IMR-90 (cell line): Measurements from ENCODE around the gene RPTOR. TPM values are rescaled to one million over a fixed set of nuclear protein-coding genes. Genes with fewer than 3 reads are reported as not detected.

Experiments
- ATAC-seq: fragments of 200-7000 bp; cut with Tn5 transposase; 2 replicates; pipeline ENCODE4 v1.9.1; 2020; ENCODE audit warnings: low read depth, mild to moderate bottlenecking, moderate library complexity
- BruUV-seq: library from RNA; stranded (reverse); fragments of 400-500 nt; replicated peaks from 2 replicates; lab custom pipeline; 2021; lab: Mats Ljungman, UMichigan
- CTCF ChIA-PET: fragments of 300-600 bp; formaldehyde crosslinking; extraction: SDS; loops from one replicate; lab custom pipeline; 2021; ENCODE audit warnings: antibody characterized with exemption; lab: Yijun Ruan, JAX
- POLR2A ChIA-PET: fragments of 300-600 bp; sonication (Branson Sonifier 250); formaldehyde crosslinking; loops from one replicate; lab custom pipeline; 2022; ENCODE audit warnings: antibody characterized with exemption; ENCODE audit not compliant: unreplicated experiment; lab: Charles Lee
- DNase-seq: peaks from one replicate; pipeline ENCODE4 v3.0.0; 2013
- H2AFZ ChIP-seq: replicated peaks from 2 replicates; pipeline ENCODE3; 2013; ENCODE audit warnings: low read length, mild to moderate bottlenecking; ENCODE audit not compliant: poor library complexity
- H2AK5ac ChIP-seq: 2 replicates; pipeline ENCODE4 v1.6.1; 2013; ENCODE audit warnings: low read depth, low read length, inconsistent platforms
- H2AK9ac ChIP-seq: replicated peaks from 2 replicates; pipeline ENCODE3; 2013; ENCODE audit warnings: mild to moderate bottlenecking, low read depth, low read length, moderate library complexity; ENCODE audit not compliant: poor library complexity
- H2BK120ac ChIP-seq: 2 replicates; pipeline ENCODE4 v1.6.1; 2013; ENCODE audit warnings: low read depth, low read length, inconsistent platforms
- H2BK15ac ChIP-seq: 3 replicates; pipeline ENCODE4 v1.6.1; 2013; ENCODE audit warnings: low read depth, low read length, inconsistent platforms
- H2BK20ac ChIP-seq: 2 replicates; pipeline ENCODE4 v1.6.1; 2013; ENCODE audit warnings: low read depth, mild to moderate bottlenecking, inconsistent platforms, low read length, moderate library complexity
- H2BK5ac ChIP-seq: 2 replicates; pipeline ENCODE4 v1.6.1; 2013; ENCODE audit warnings: mild to moderate bottlenecking, low read depth, low read length, inconsistent platforms; ENCODE audit not compliant: poor library complexity, severe bottlenecking
- H3K14ac ChIP-seq: replicated peaks from 2 replicates; pipeline ENCODE4 v1.6.1; 2013; ENCODE audit warnings: low read depth, low read length, inconsistent platforms
- H3K18ac ChIP-seq: 2 replicates; pipeline ENCODE4 v1.6.1; 2013; ENCODE audit warnings: low read depth, low read length, control low read depth
- H3K23ac ChIP-seq: 2 replicates; pipeline ENCODE4 v1.6.1; 2013; ENCODE audit warnings: low read depth, low read length, inconsistent platforms
- H3K27ac ChIP-seq: 2 replicates; pipeline ENCODE4 v1.5.1; 2013; ENCODE audit warnings: mild to moderate bottlenecking, control low read depth, low read length; ENCODE audit not compliant: insufficient read depth
- H3K27me3 ChIP-seq: 2 replicates; pipeline ENCODE4 v1.6.1; 2013; ENCODE audit warnings: low read length; ENCODE audit not compliant: control insufficient read depth, insufficient read depth
- H3K36me3 ChIP-seq: 2 replicates; pipeline ENCODE4 v1.6.1; 2013; ENCODE audit warnings: low read length, mixed read lengths; ENCODE audit not compliant: control insufficient read depth, insufficient read depth
- H3K4ac ChIP-seq: 2 replicates; pipeline ENCODE4 v1.6.1; 2013; ENCODE audit warnings: low read depth, low read length, inconsistent platforms
- H3K4me1 ChIP-seq: 2 replicates; pipeline ENCODE4 v1.6.1; 2013; ENCODE audit warnings: low read length, mixed read lengths; ENCODE audit not compliant: control insufficient read depth, insufficient read depth
- H3K4me2 ChIP-seq: 2 replicates; pipeline ENCODE4 v1.6.1; 2013; ENCODE audit warnings: low read depth, mild to moderate bottlenecking, control low read depth, low read length, moderate library complexity
- H3K4me3 ChIP-seq: 2 replicates; pipeline ENCODE4 v1.5.1; 2013; ENCODE audit warnings: low read depth, mild to moderate bottlenecking, control low read depth, low read length, moderate library complexity; ENCODE audit not compliant: insufficient read depth
- H3K56ac ChIP-seq: 2 replicates; pipeline ENCODE4 v1.6.1; 2013; ENCODE audit warnings: low read length, inconsistent platforms; ENCODE audit not compliant: insufficient read depth; ENCODE audit errors: extremely low read depth
- H3K79me1 ChIP-seq, 2 experiments: 2 replicates each; pipeline ENCODE4 v1.6.1; 2013; ENCODE audit warnings: low read length in 2 of 2, inconsistent platforms in 1 of 2, low read depth in 1 of 2
- H3K9ac ChIP-seq: 2 replicates; pipeline ENCODE4 v1.6.1; 2013; ENCODE audit warnings: low read depth, low read length, control low read depth
- H3K9me1 ChIP-seq: 2 replicates; pipeline ENCODE4 v1.6.1; 2013; ENCODE audit warnings: low read length, inconsistent platforms; ENCODE audit not compliant: insufficient read depth
- H3K9me3 ChIP-seq: 2 replicates; pipeline ENCODE4 v1.6.1; 2013; ENCODE audit warnings: low read length; ENCODE audit not compliant: control insufficient read depth, insufficient read depth
- H4K20me1 ChIP-seq: 2 replicates; pipeline ENCODE4 v1.6.1; 2013; ENCODE audit warnings: low read length, inconsistent platforms; ENCODE audit not compliant: insufficient read depth
- H4K5ac ChIP-seq: 2 replicates; pipeline ENCODE4 v1.6.1; 2013; ENCODE audit warnings: mild to moderate bottlenecking, low read depth, low read length, control low read depth
- H4K8ac ChIP-seq, 2 experiments: 2 replicates each; pipeline ENCODE4 v1.6.1; 2013; ENCODE audit warnings: low read depth in 2 of 2, low read length in 2 of 2, control low read depth in 1 of 2, inconsistent platforms in 1 of 2
- H4K91ac ChIP-seq: 2 replicates; pipeline ENCODE4 v1.6.1; 2013; ENCODE audit warnings: low read depth, low read length, inconsistent platforms; ENCODE audit not compliant: insufficient read depth
- BHLHE40 ChIP-seq: fragments of 150-350 bp; IDR thresholded peaks from 2 replicates; pipeline ENCODE4 v1.6.1; 2016; ENCODE audit warnings: mild to moderate bottlenecking, low read depth, low read length
- CEBPB ChIP-seq: IDR thresholded peaks from 2 replicates; pipeline ENCODE4 v1.6.1; 2012; ENCODE audit warnings: low read depth, low read length, improper control_type of control experiment
- CHD1 ChIP-seq: IDR thresholded peaks from 2 replicates; pipeline ENCODE4 v1.6.1; 2012; ENCODE audit warnings: low read depth, low read length, improper control_type of control experiment
- CTCF ChIP-seq: conservative IDR thresholded peaks from 2 replicates; pipeline ENCODE4 v1.5.1; 2012; ENCODE audit warnings: mild to moderate bottlenecking, low read depth, low read length, improper control_type of control experiment
- ELK1 ChIP-seq: fragments of 150-350 bp; IDR thresholded peaks from 2 replicates; pipeline ENCODE4 v1.6.1; 2016; ENCODE audit warnings: low read depth, mild to moderate bottlenecking, low read length, moderate library complexity, borderline replicate concordance
- FOS ChIP-seq: fragments of 150-350 bp; IDR thresholded peaks from 2 replicates; pipeline ENCODE4 v1.6.1; 2016; ENCODE audit warnings: low read depth, low read length
- MAFK ChIP-seq: IDR thresholded peaks from 2 replicates; pipeline ENCODE4 v1.6.1; 2012; ENCODE audit warnings: low read depth, low read length, improper control_type of control experiment
- MAZ ChIP-seq: IDR thresholded peaks from 2 replicates; pipeline ENCODE4 v1.6.1; 2012; ENCODE audit warnings: low read depth, mild to moderate bottlenecking, low read length, improper control_type of control experiment, moderate library complexity, borderline replicate concordance
- MXI1 ChIP-seq: IDR thresholded peaks from 2 replicates; pipeline ENCODE4 v1.6.1; 2012; ENCODE audit warnings: low read depth, mild to moderate bottlenecking, low read length, moderate library complexity, borderline replicate concordance
- NFE2L2 ChIP-seq: fragments of 150-350 bp; IDR thresholded peaks from 2 replicates; pipeline ENCODE4 v1.6.1; 2016; ENCODE audit warnings: low read depth, mild to moderate bottlenecking, low read length
- POLR2A ChIP-seq: IDR thresholded peaks from 2 replicates; pipeline ENCODE4 v1.6.1; 2012; ENCODE audit warnings: mild to moderate bottlenecking, low read depth, low read length
- RAD21 ChIP-seq: IDR thresholded peaks from 2 replicates; pipeline ENCODE4 v1.6.1; 2012; ENCODE audit warnings: low read length, improper control_type of control experiment
- RCOR1 ChIP-seq: IDR thresholded peaks from 2 replicates; pipeline ENCODE4 v1.6.1; 2012; ENCODE audit warnings: mild to moderate bottlenecking, low read length, improper control_type of control experiment; ENCODE audit not compliant: insufficient replicate concordance
- RFX5 ChIP-seq: IDR thresholded peaks from 2 replicates; pipeline ENCODE4 v1.8.0; 2012; ENCODE audit warnings: low read depth, mild to moderate bottlenecking, low read length, moderate library complexity
- SMC3 ChIP-seq: fragments of 150-350 bp; IDR thresholded peaks from 2 replicates; pipeline ENCODE4 v1.6.1; 2016; ENCODE audit warnings: low read depth, mild to moderate bottlenecking, antibody characterized with exemption, low read length, moderate library complexity
- USF2 ChIP-seq: fragments of 150-350 bp; IDR thresholded peaks from 2 replicates; pipeline ENCODE4 v1.6.1; 2017; ENCODE audit warnings: mild to moderate bottlenecking, antibody characterized with exemption, low read length, low read depth
- WGBS, 2 experiments: methylation state at CpG; one replicate each; pipeline versions ENCODE4 v1.1.5 to v1.1.7; 2013; ENCODE audit warnings: missing lambda C conversion rate in 2 of 2; ENCODE audit not compliant: insufficient read length in 1 of 2; ENCODE audit errors: extremely low coverage in 2 of 2; 5-methylcytosine and 5-hydroxymethylcytosine counted together
- dilution Hi-C: fragments of 300-500 bp; cut with HindIII; formaldehyde crosslinking; loops from one replicate; pipeline ENCODE4 v1.14.3; 2018; ENCODE audit warnings: low sequenced_read_pairs; ENCODE audit not compliant: unreplicated experiment
- in situ Hi-C: fragments of 300-500 bp; cut with MboI; formaldehyde crosslinking; loops from 3 replicates; pipeline ENCODE4 v1.14.3; 2019; ENCODE audit warnings: low sequenced_read_pairs, inconsistent platforms, mixed read lengths
- intact Hi-C: fragments of 100-400 bp; cut with micrococcal nuclease; formaldehyde crosslinking; loops from 2 replicates; pipeline ENCODE4 v1.10.0; 2022
- polyA plus RNA-seq, 3 experiments: library from polyadenylated mRNA; depleted of rRNA; stranded (reverse); fragments of >200 nt; gene quantifications; 2 replicates each; pipeline ENCODE4 v1.2.3, GENCODE V29; 2012; ENCODE audit warnings: low replicate concordance in 1 of 3
- total RNA-seq: library from RNA; depleted of rRNA; stranded (reverse); fragments of >200 nt; gene quantifications from 2 replicates; pipeline ENCODE4 v1.2.3, GENCODE V29; 2012

The RPTOR gene
- total and polyA plus RNA-seq, 2 of the 4 experiments (the other 2 are of a cell fraction): 10.8 to 14.7 TPM

GRCh38 chr17:80705988-80706387, 161.3 kb downstream of the RPTOR start:
- CTCF ChIA-PET: no interaction called here
- DNase-seq: no peak
- Histone ChIP-seq H4K8ac (peak overlapping the region in 1 of 2 experiments; percentile 18; a peak in 1 of 4 replicates), H3K18ac (no peak overlapping the region; the same call in 1 of the 2 replicates), H2BK5ac (no peak overlapping the region), H3K9ac (no peak overlapping the region), H3K4ac (no peak overlapping the region), H2BK120ac (no peak overlapping the region), H3K79me1 (peaks cover 36 to 76% of the 10 kb centered on the region in 2 experiments), H2BK20ac (peak overlapping the region; percentile 57; the same call in 1 of the 2 replicates), H3K23ac (no peak overlapping the region), H3K9me1 (peaks cover 13% of the 10 kb centered on the region), H4K91ac (no peak overlapping the region), H3K56ac (no peak overlapping the region), H3K4me2 (no peak overlapping the region), H3K9me3 (no peaks in the 10 kb centered on the region), H3K4me1 (peaks cover 20% of the 10 kb centered on the region), H2BK15ac (0 out of 3 replicates have a peak overlapping the region, but pooled peaks have one; percentile 10), H3K4me3 (no peak overlapping the region), H4K20me1 (no peaks in the 10 kb centered on the region; the same call in 1 of the 2 replicates), H2AK9ac (no peak overlapping the region), H2AK5ac (peak overlapping the region; percentile 87; the same call in 1 of the 2 replicates), H4K5ac (no peak overlapping the region), H3K27me3 (no peaks in the 10 kb centered on the region), H2AFZ (peak overlapping the region; percentile 18), H3K27ac (no peak overlapping the region), H3K14ac (peak overlapping the region; percentile 70), H3K36me3 (peaks cover 16% of the 10 kb centered on the region; the same call in 1 of the 2 replicates)
- in situ Hi-C loops (no loop called here), intact Hi-C loops (no loop called here), dilution Hi-C loops (no loop called here)
- POLR2A ChIA-PET: no interaction called here
- no TSS peak for BruUV-seq
- no peak for TF ChIP-seq BHLHE40
- no peak for TF ChIP-seq MAZ
- TF ChIP-seq CHD1: no peak
- TF ChIP-seq MAFK: no peak
- no peak for TF ChIP-seq NFE2L2
- no peak for TF ChIP-seq POLR2A
- no peak for TF ChIP-seq MXI1
- TF ChIP-seq SMC3: no peak
- TF ChIP-seq RFX5: no peak
- TF ChIP-seq CEBPB: no peak
- TF ChIP-seq USF2: no peak
- no peak for TF ChIP-seq FOS
- TF ChIP-seq ELK1: no peak
- TF ChIP-seq RAD21: no peak
- TF ChIP-seq RCOR1: no peak
- no peak for TF ChIP-seq CTCF
- peak; percentile 24; the same call in 1 of the 2 replicates for ATAC-seq
- WGBS, 2 experiments: 100% methylated on average over 1 of the region's 5 CpGs; no CpG with 5 or more reads in 1 of the 2 experiments
